Brain microvascular endothelial cell (primary cell): ENCODE measurements around the gene CFAP99.
"Not testable (repeated sequence)": the region's sequence is repeated elsewhere in the genome, so short reads cannot be mapped to it uniquely, and the experiment has no call there.

Experiments used
- DNase-seq: peaks from one replicate; pipeline ENCODE4 v3.0.0-alpha.2; 2020
- H3K27ac ChIP-seq: fragments of 250-450 bp; sonication (Bioruptor Pico); 2 replicates; pipeline ENCODE4 v1.5.1; 2020; ENCODE audit warnings: mild to moderate bottlenecking, moderate library complexity
- H3K27me3 ChIP-seq: fragments of 250-450 bp; sonication (Bioruptor Pico); replicated peaks from 2 replicates; pipeline ENCODE4 v1.5.1; 2020; ENCODE audit warnings: mild to moderate bottlenecking
- H3K36me3 ChIP-seq: fragments of 250-450 bp; sonication (Bioruptor Pico); replicated peaks from 2 replicates; pipeline ENCODE4 v1.5.1; 2020; ENCODE audit warnings: mild to moderate bottlenecking
- H3K4me3 ChIP-seq: 2 replicates; pipeline ENCODE4 v1.5.1; 2011; ENCODE audit warnings: low read depth, mild to moderate bottlenecking, control low read depth, low read length, moderate library complexity
- in situ Hi-C: cut with HindIII; loops from 2 replicates; pipeline ENCODE4 v1.10.0; 2017; ENCODE audit warnings: low sequenced_read_pairs, low pct_ligation_motif_present
- TF ChIP-seq, protein P1 (sequence below): IDR thresholded peaks from 2 replicates; pipeline ENCODE4 v1.5.1; 2011; ENCODE audit warnings: low read depth, mild to moderate bottlenecking, moderate library complexity, low read length, control low read depth, inconsistent platforms; ENCODE audit errors: missing control alignments

CFAP99 gene

DNA sequence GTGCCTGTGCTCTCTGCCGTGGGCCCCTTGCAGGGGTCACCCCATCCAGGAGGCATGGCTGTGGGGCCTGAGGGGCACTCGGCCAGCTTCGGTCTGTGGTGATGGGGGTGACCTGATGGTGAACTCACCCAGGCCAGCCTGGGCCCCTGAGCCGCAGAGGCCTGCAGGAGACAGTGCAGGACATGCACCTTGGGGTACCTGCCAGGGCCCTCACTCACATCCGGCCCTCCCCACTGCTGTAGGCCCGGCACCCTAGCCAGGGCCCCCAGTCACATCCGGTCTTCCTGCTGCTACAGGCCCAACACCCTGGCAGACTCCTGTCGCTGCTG lies 7.3 kb downstream of the CFAP99 start:
- H3K27ac ChIP-seq, result no peak overlapping the region
- in situ Hi-C loops, result no loop called here
- DNase-seq, result no peak
- H3K4me3 ChIP-seq, result no peak overlapping the region
- H3K36me3 ChIP-seq, result no peaks in the 10 kb centered on the region
- H3K27me3 ChIP-seq, result peaks cover 2% of the 10 kb centered on the region
- TF ChIP-seq, protein P1, sequence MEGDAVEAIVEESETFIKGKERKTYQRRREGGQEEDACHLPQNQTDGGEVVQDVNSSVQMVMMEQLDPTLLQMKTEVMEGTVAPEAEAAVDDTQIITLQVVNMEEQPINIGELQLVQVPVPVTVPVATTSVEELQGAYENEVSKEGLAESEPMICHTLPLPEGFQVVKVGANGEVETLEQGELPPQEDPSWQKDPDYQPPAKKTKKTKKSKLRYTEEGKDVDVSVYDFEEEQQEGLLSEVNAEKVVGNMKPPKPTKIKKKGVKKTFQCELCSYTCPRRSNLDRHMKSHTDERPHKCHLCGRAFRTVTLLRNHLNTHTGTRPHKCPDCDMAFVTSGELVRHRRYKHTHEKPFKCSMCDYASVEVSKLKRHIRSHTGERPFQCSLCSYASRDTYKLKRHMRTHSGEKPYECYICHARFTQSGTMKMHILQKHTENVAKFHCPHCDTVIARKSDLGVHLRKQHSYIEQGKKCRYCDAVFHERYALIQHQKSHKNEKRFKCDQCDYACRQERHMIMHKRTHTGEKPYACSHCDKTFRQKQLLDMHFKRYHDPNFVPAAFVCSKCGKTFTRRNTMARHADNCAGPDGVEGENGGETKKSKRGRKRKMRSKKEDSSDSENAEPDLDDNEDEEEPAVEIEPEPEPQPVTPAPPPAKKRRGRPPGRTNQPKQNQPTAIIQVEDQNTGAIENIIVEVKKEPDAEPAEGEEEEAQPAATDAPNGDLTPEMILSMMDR, result no peak

DNA sequence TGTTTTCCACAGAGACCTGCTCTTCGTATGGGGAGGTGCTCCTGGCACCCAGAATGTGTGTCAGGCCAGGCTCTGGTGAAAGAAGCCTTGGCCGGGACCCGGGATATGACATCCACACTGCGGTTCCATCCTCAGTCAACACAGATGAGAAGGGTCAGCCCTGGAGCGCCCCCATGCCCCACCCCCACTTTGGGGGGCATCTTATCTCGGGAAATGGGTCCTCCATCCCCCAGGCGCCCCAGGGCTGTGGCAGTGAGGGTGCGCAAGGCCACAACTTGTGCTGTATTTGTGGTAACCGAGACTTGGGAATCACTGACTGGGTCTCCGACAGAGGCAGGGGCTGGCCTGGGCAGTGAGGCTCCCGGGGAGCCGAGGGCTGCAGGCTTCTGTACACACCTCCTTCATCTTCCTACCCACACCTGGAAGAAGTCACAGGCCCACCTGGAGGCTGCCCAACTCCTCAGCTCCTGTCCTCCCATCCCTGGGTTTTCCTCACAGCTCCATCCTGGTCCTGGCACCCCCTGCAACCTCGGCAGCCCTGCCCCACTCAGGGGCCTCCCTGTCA lies 8.0 kb downstream of the CFAP99 start:
- H3K36me3 ChIP-seq, result no peaks in the 10 kb centered on the region
- H3K27ac ChIP-seq, result no peak overlapping the region
- no peak for DNase-seq
- in situ Hi-C loops, result no loop called here
- H3K4me3 ChIP-seq, result no peak overlapping the region
- TF ChIP-seq, protein P1, result no peak
- no peaks in the 10 kb centered on the region for H3K27me3 ChIP-seq

DNA sequence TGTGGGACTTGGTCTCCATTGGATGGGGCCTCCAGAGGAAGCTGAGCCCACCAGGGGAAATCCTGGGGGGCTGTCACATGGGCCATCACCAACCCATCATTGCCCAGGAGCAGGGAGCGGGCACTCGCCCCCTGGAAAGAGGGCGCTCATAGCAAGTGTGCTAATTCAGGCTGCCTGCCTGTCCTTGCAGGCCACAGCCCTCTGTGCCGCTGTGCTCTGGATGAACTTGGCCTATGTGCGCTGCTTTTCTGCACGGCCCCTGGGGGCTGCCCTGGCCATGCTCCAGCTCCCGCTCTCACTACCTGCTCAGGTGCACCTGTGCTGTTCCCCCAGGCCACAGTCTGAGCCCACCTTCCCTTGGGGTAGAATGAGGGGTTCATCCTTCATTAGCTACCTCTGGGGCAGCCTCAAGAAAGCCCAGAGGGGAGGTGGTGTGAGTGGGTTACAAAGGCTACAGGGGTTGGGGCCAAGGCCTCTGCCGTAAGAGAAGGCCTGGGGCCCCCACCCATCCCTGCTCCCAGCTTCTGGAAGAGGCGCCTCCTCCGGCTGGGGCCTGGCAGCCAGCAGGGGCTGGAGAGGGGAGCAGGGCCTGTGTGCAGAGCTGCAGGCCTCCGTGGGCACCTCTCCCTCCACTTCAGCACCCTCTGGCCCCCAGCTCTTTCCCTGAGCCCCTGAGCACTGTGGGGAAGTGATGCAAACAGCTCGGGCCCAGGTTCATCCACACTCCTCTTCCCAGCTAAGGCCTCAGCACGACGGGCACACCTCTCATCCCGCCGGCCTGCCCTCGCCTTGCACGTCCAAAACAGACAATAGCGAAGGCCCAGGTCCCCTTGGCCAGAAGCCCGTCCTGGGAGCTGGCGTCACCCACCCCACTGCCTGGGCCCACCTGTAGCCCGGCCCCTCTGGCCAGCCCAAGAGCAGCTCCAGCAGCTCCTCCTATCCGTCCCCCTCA lies 8.9 kb downstream of the CFAP99 start:
- TF ChIP-seq, protein P1, result no peak
- no peak for DNase-seq
- in situ Hi-C loops, result no loop called here
- Histone ChIP-seq H3K27ac (no peak overlapping the region), H3K27me3 (no peaks in the 10 kb centered on the region), H3K36me3 (no peaks in the 10 kb centered on the region), H3K4me3 (no peak overlapping the region)

DNA sequence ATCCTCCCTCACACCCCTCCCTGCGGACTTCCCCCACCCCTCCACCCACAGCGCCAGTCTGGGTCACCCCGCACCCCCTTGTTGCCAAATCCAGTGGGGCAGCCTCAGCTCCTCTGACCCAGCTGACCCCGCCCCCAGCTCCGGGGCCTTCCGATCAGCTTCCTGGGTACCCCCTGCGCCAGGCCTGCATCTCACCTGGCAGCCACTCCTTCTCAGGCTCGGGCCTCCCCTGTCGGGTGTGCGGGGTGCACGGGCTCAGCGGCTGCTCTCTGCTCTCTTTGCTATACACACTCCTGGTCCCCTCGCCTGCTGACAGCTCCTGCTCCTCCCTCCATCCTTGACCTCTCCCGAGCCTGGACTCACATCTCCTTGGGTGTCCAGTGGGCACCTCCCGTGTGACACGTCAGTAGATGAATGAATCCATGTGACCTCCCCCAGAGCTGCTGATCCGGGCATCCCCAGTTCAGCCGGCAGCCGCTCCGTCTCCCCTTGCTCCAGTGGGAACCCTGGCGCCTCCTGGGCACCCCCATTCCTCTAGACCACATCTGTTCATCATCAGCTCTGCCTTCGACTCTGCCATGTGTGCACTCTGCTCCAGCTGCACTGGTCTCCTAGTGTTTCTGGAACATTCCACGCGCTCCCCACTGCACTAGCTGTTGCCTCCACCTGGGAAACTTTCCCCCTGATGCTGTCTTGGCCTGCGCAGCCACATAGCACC lies 9.9 kb downstream of the CFAP99 start:
- TF ChIP-seq, protein P1, result no peak
- Histone ChIP-seq H3K27ac (no peak overlapping the region), H3K27me3 (peaks cover 2% of the 10 kb centered on the region), H3K36me3 (no peaks in the 10 kb centered on the region), H3K4me3 (no peak overlapping the region)
- no peak for DNase-seq
- in situ Hi-C loops, result no loop called here

DNA sequence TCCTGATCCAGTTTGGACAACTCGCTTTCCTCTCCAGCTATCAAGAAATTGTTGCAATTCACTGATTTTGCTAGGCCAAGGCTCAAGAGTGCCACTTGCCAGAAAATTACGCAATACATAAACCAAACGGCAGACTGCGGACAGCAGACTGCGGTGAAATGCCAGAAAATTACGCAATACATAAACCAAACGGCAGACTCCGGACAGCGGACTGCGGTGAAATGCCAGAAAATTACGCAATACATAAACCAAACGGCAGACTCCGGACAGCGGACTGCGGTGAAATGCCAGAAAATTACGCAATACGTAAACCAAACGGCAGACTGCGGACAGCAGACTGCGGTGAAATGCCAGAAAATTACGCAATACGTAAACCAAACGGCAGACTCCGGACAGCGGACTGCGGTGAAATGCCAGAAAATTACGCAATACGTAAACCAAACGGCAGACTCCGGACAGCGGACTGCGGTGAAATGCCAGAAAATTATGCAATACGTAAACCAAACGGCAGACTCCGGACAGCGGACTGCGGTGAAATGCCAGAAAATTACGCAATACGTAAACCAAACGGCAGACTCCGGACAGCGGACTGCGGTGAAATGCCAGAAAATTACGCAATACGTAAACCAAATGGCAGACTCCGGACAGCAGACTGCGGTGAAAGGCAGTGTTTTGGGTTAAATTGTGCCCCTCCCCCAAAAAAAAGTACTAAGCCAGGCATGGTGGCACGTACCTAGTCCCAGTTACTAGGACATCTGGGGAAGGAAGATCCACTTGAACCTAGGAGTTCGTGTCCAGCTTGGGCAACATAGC lies 11.4 kb downstream of the CFAP99 start:
- in situ Hi-C loops, DNase-seq, H3K4me3 ChIP-seq, H3K27me3 ChIP-seq, H3K36me3 ChIP-seq, H3K27ac ChIP-seq: not testable (repeated sequence)
